GM23248 (cell line): ENCODE data around the gene ABLIM1. TPM values are rescaled to one million over a fixed set of nuclear protein-coding genes. Genes with fewer than 3 reads are reported as not detected.

Experiments used
- DNase-seq: peaks from one replicate; pipeline ENCODE4 v3.0.0-alpha.2; 2015
- H2AFZ ChIP-seq: fragments of 200-600 bp; sonication (generic); 2 replicates; pipeline ENCODE4 v1.6.1; 2016; ENCODE audit warnings: antibody characterized with exemption
- H3F3A ChIP-seq: fragments of 200-600 bp; sonication (generic); 2 replicates; pipeline ENCODE4 v1.6.1; 2016; ENCODE audit warnings: mild to moderate bottlenecking, antibody characterized with exemption, mixed run types; ENCODE audit not compliant: insufficient read depth
- H3K27ac ChIP-seq: fragments of 200-600 bp; sonication (generic); 2 replicates; pipeline ENCODE4 v1.5.1; 2016; ENCODE audit warnings: mild to moderate bottlenecking
- H3K27me3 ChIP-seq: fragments of 200-600 bp; sonication (generic); replicated peaks from 2 replicates; pipeline ENCODE4 v1.6.1; 2016; ENCODE audit warnings: mild to moderate bottlenecking; ENCODE audit not compliant: insufficient read depth
- H3K36me3 ChIP-seq: fragments of 200-600 bp; sonication (generic); 2 replicates; pipeline ENCODE4 v1.6.1; 2016; ENCODE audit warnings: low read depth, mild to moderate bottlenecking
- H3K4me1 ChIP-seq: fragments of 200-600 bp; sonication (generic); 2 replicates; pipeline ENCODE4 v1.6.1; 2016; ENCODE audit warnings: mild to moderate bottlenecking; ENCODE audit not compliant: insufficient read depth
- H3K4me2 ChIP-seq: fragments of 200-600 bp; sonication (generic); one replicate; pipeline ENCODE4 v1.6.1; 2016; ENCODE audit warnings: mild to moderate bottlenecking; ENCODE audit not compliant: unreplicated experiment
- H3K4me3 ChIP-seq: fragments of 200-600 bp; sonication (generic); 2 replicates; pipeline ENCODE4 v1.5.1; 2016; ENCODE audit warnings: mild to moderate bottlenecking
- H3K79me2 ChIP-seq: fragments of 200-600 bp; sonication (generic); 2 replicates; pipeline ENCODE4 v1.6.1; 2016; ENCODE audit warnings: mild to moderate bottlenecking; ENCODE audit not compliant: insufficient read depth
- H3K9ac ChIP-seq: fragments of 200-600 bp; sonication (generic); 2 replicates; pipeline ENCODE4 v1.6.1; 2016; ENCODE audit warnings: mild to moderate bottlenecking
- H3K9me2 ChIP-seq: fragments of 200-600 bp; sonication (generic); 2 replicates; pipeline ENCODE4 v1.6.1; 2016; ENCODE audit warnings: mixed run types, mild to moderate bottlenecking, moderate library complexity; ENCODE audit not compliant: insufficient read depth
- H3K9me3 ChIP-seq: fragments of 200-600 bp; sonication (generic); one replicate; pipeline ENCODE4 v1.6.1; 2017; ENCODE audit warnings: low read depth
- H4K20me1 ChIP-seq: fragments of 200-600 bp; sonication (generic); 2 replicates; pipeline ENCODE4 v1.6.0; 2016; ENCODE audit not compliant: insufficient read depth
- EZH2 ChIP-seq: fragments of 200-600 bp; sonication (generic); IDR thresholded peaks from 2 replicates; pipeline ENCODE4 v1.6.1; 2018; ENCODE audit warnings: antibody characterized with exemption, mild to moderate bottlenecking; ENCODE audit not compliant: insufficient read depth, poor library complexity, severe bottlenecking
- EZH2phosphoT487 ChIP-seq: fragments of 200-600 bp; sonication (generic); IDR thresholded peaks from 2 replicates; pipeline ENCODE4 v1.6.1; 2018; ENCODE audit warnings: antibody characterized with exemption, moderate library complexity, mild to moderate bottlenecking, low read depth; ENCODE audit not compliant: insufficient read depth
- WGBS, 2 experiments: methylation state at CpG; one replicate each; pipeline ENCODE4 v1.1.6; 2015 to 2017; ENCODE audit warnings: low lambda C conversion rate in 2 of 2, low coverage in 1 of 2; ENCODE audit errors: missing lambda C conversion rate in 2 of 2; 5-methylcytosine and 5-hydroxymethylcytosine counted together
- in situ Hi-C: fragments of 300-500 bp; cut with MboI; formaldehyde crosslinking; loops from 2 replicates; pipeline ENCODE4 v1.15.0; 2020
- polyA plus RNA-seq: library from polyadenylated mRNA; unstranded; fragments of >200 nt; fragmentation: Nextera tagmentation; extraction: Ambion mirVana; gene quantifications from 2 replicates; pipeline ENCODE4 v1.2.1, GENCODE V29; 2016
- total RNA-seq: library from RNA; depleted of rRNA; stranded (reverse); fragments of >200 nt; shearing (Covaris generic); gene quantifications from 2 replicates; pipeline ENCODE4 v1.2.3, GENCODE V29; 2014

The ABLIM1 gene
- total and polyA plus RNA-seq, 2 experiments from 2014 or later = 0.54 to 0.78 TPM

DNA sequence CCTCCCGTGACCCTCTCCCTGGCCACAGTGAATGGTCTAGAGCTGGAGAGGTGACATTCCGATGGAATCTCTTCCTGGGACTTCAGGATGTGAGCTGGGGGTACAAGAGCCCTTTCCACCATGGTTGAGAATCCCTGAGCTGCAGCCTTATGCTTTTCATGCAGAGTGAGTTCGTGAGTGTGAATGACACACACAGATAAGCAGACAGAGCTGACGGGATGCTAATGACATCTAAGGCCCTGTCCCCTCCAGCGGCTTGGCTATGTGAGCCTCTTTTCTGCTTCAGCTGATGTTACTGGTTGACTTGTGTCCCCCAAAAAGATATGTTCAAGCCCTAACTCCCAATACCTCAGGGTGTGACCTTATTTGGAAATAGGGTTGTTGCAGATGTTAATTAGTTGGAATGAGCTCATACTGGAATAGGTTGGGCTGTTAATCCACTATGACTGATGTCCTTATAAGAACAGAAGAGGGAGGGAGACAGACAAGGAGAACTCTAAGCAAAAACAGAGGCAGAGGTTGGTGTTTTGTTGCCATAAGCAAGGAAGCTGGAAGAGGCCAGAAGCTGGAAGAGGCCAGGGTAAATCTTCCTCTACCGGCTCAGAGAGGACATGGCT lies 142.7 kb downstream of the ABLIM1 start:
- no peak overlapping the region for H3K9ac ChIP-seq
- no peaks in the 10 kb centered on the region for H3K79me2 ChIP-seq
- in situ Hi-C loops = no loop called here
- H3K9me2 ChIP-seq = no peaks in the 10 kb centered on the region
- H3K4me1 ChIP-seq = peaks cover 11% of the 10 kb centered on the region; the same call in 1 of the 2 replicates
- no peak overlapping the region for H3K27ac ChIP-seq
- H2AFZ ChIP-seq = no peak overlapping the region
- no peak for DNase-seq
- no peaks in the 10 kb centered on the region for H3K36me3 ChIP-seq
- no peaks in the 10 kb centered on the region for H3F3A ChIP-seq
- no peaks in the 10 kb centered on the region for H3K9me3 ChIP-seq
- TF ChIP-seq EZH2phosphoT487 (no peak), EZH2 (no peak)
- H3K4me3 ChIP-seq = no peak overlapping the region
- no peaks in the 10 kb centered on the region for H4K20me1 ChIP-seq
- no peak overlapping the region for H3K4me2 ChIP-seq
- 58 to 62% methylated on average over 6 of the region's 6 CpGs for WGBS, 2 experiments
- H3K27me3 ChIP-seq = peaks cover 21% of the 10 kb centered on the region

DNA sequence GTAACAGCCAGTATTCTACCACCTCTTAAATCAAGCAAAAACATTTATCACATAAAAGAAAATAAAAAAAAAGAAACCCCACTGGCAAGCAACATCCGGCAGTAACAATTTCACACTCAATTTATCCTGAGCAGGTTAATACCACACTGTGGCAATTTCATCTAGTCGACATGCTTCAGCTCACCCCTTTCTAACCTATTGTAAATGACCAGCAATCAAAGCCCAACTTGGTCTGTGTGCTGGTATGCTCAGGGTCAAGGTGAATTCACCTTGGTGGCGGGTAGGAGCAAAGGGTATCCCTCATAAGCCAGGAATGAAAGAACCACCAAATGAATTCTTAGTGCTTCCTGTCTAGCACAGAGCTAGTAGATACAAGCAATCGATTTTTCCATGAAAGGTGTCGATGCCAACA lies 144.7 kb downstream of the ABLIM1 start:
- Histone ChIP-seq H2AFZ (no peak overlapping the region), H3K4me1 (no peaks in the 10 kb centered on the region), H3K9ac (no peak overlapping the region), H3K4me2 (no peak overlapping the region), H3F3A (no peaks in the 10 kb centered on the region), H3K27me3 (peaks cover 21% of the 10 kb centered on the region), H3K36me3 (no peaks in the 10 kb centered on the region), H3K27ac (no peak overlapping the region), H3K79me2 (no peaks in the 10 kb centered on the region), H3K4me3 (no peak overlapping the region), H3K9me3 (no peaks in the 10 kb centered on the region), H3K9me2 (no peaks in the 10 kb centered on the region), H4K20me1 (no peaks in the 10 kb centered on the region)
- TF ChIP-seq EZH2 (no peak), EZH2phosphoT487 (no peak)
- WGBS, 2 experiments = 67 to 69% methylated on average over 5 of the region's 5 CpGs
- no peak for DNase-seq
- in situ Hi-C loops = no loop called here

DNA sequence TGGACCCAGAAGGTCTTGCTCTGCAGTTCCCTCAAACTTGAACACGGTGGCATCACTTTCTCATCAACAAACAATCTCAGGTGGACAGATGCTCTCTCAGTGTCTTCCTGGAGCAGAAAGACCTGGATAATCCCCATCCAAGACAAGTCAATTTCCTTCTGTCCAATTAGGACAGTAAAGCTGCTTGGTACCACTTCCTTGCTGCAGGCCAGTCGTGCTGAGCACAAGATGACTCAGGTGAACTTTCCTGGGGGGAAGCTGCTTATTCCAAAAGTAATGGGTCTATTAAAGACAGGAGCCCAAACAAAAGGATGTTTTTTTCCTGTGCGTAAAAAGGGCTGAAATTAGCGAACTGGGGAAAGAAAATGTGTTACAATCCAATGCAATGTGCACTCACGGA lies 146.2 kb downstream of the ABLIM1 start:
- TF ChIP-seq EZH2 = no peak
- no peak for TF ChIP-seq EZH2phosphoT487
- Histone ChIP-seq H3K79me2 (no peaks in the 10 kb centered on the region), H4K20me1 (no peaks in the 10 kb centered on the region), H3K9me3 (no peaks in the 10 kb centered on the region), H3K9ac (no peak overlapping the region), H3K27ac (no peak overlapping the region), H3K4me3 (no peak overlapping the region), H3K4me2 (no peak overlapping the region), H3K27me3 (peaks cover 11% of the 10 kb centered on the region), H3F3A (no peaks in the 10 kb centered on the region), H3K36me3 (no peaks in the 10 kb centered on the region), H3K4me1 (no peaks in the 10 kb centered on the region), H2AFZ (no peak overlapping the region), H3K9me2 (no peaks in the 10 kb centered on the region)
- in situ Hi-C loops = no loop called here
- DNase-seq = no peak
- 75 to 76% methylated on average over 5 of the region's 5 CpGs for WGBS, 2 experiments

DNA sequence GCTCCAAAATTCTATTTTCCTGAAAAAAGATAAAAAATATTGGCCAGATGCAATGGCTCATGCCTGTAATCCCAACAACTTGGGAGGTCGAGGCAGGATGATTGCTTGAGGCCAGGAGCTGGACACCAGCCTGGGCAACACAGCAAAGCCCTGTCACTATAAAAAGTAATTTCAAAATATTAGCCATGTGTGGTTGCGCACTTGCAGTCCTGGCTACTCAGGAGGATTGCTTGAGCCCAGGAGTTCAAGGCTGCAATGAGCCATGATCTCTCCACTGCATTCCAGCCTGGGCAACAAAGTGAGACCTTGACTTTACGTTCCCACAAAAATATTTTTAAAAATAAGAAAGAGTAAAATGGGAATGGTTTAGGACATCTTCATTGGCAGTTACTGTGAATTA lies 149.7 kb downstream of the ABLIM1 start:
- Histone ChIP-seq H3K4me3 (no peak overlapping the region), H3F3A (no peaks in the 10 kb centered on the region), H4K20me1 (no peaks in the 10 kb centered on the region), H3K36me3 (no peaks in the 10 kb centered on the region), H3K27ac (no peak overlapping the region), H3K4me1 (peaks cover 6% of the 10 kb centered on the region; the same call in 1 of the 2 replicates), H3K9me3 (no peaks in the 10 kb centered on the region), H3K79me2 (no peaks in the 10 kb centered on the region), H3K9ac (no peak overlapping the region), H3K27me3 (peaks cover 5% of the 10 kb centered on the region), H2AFZ (no peak overlapping the region), H3K9me2 (no peaks in the 10 kb centered on the region), H3K4me2 (no peak overlapping the region)
- WGBS, 2 experiments = 59 to 72% methylated on average over 3 of the region's 3 CpGs
- TF ChIP-seq EZH2 (no peak), EZH2phosphoT487 (no peak)
- in situ Hi-C loops = no loop called here
- no peak for DNase-seq
